Gastroesophageal sphincter (tissue), 4 donors: ENCODE results near the gene PARK7. TPM values are rescaled to one million over a fixed set of nuclear protein-coding genes. Genes with fewer than 3 reads are reported as not detected.

ENCODE experiments used
- ATAC-seq: fragments of 150-250 bp; one replicate; pipeline ENCODE4 v1.9.1; 2016; ENCODE audit warnings: mild to moderate bottlenecking, moderate library complexity
- H3K27ac ChIP-seq, 4 donors: fragments of 200-600 bp; sonication (generic) in 3 of 4; 1 replicate in 3 of 4; 2 replicates in 1 of 4; pipeline ENCODE4 v1.5.1; 2016 to 2019
- H3K27me3 ChIP-seq: fragments of 200-600 bp; sonication (generic); one replicate; pipeline ENCODE4 v1.5.1; 2019
- H3K36me3 ChIP-seq, 2 donors: fragments of 200-600 bp; sonication (generic); one replicate each; pipeline ENCODE4 v1.5.1; 2019; ENCODE audit warnings: control low read depth in 1 of 2
- H3K4me1 ChIP-seq, 3 donors: fragments of 200-600 bp; sonication (generic); 1 replicate in 2 of 3; 2 replicates in 1 of 3; pipeline ENCODE4 v1.5.1; 2016 to 2019; ENCODE audit warnings: control low read depth in 2 of 3
- H3K4me3 ChIP-seq, 2 donors: fragments of 200-600 bp; sonication (generic); one replicate each; pipeline ENCODE4 v1.5.1; 2019; ENCODE audit warnings: mild to moderate bottlenecking in 1 of 2, moderate library complexity in 1 of 2
- H3K9me3 ChIP-seq, 3 donors: fragments of 200-600 bp; sonication (generic); one replicate each; pipeline ENCODE4 v1.5.1; 2017 to 2019; ENCODE audit warnings: control low read depth in 2 of 3
- EP300 ChIP-seq: sonication (generic); formaldehyde crosslinking; IDR thresholded peaks from one replicate; pipeline ENCODE4 v1.6.1; 2017; ENCODE audit warnings: antibody characterized with exemption, mild to moderate bottlenecking
- POLR2A ChIP-seq, 2 donors: fragments of 450-650 bp; IDR thresholded peaks; one replicate each; pipeline ENCODE4 v1.6.1; 2017; ENCODE audit warnings: antibody characterized with exemption in 2 of 2, mild to moderate bottlenecking in 2 of 2, moderate library complexity in 1 of 2
- POLR2AphosphoS5 ChIP-seq: sonication (generic); formaldehyde crosslinking; IDR thresholded peaks from one replicate; pipeline ENCODE4 v1.6.1; 2017; ENCODE audit warnings: antibody characterized with exemption
- WGBS, 2 donors: methylation state at CpG; one replicate each; pipeline ENCODE4 v1.1.5; 2018; ENCODE audit warnings: low coverage in 1 of 2; 5-methylcytosine and 5-hydroxymethylcytosine counted together
- total RNA-seq, 4 donors: library from RNA; depleted of rRNA; stranded (reverse); fragments of >200 nt; gene quantifications; one replicate each; pipeline ENCODE4 v1.1.0, GENCODE V29; 2016
- TF ChIP-seq, protein P1 (sequence below), 4 experiments: fragments of 200-600 bp in 2 of 4; fragments of 450-650 bp in 2 of 4; sonication (generic) in 1 of 4; IDR thresholded peaks; one replicate each; pipeline ENCODE4 v1.5.1; 2017 to 2019; ENCODE audit warnings: antibody characterized with exemption in 4 of 4, mild to moderate bottlenecking in 2 of 4, moderate library complexity in 2 of 4

Gene PARK7
- total RNA-seq, 4 donors from 2014 or later, result 208 to 250 (median 224) TPM

DNA sequence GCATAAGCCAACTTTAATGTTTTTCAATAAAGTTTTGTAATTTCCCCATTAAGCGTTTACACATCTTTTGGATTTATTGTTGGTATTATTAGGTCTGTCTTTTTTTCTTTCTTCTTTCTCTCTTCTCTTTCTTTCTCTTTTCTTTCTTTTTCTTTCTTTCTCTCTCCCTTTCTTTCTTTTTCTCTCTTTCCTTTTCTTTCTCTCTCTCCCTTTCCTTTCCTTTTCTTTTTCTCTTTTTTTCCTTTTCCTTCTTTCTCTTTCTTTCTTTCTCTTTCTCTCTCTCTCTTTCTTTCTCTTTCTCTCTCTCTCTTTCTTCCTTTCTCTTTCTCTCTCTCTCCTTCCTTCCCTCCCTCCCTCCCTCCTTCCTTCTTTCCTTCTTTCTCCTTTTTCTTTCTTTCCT, 33.3 kb downstream of the PARK7 start:
- Histone ChIP-seq H3K36me3 (no peaks in the 10 kb centered on the region), H3K4me1 (peaks cover 0 to 2% (median 0%) of the 10 kb centered on the region in 3 donors), H3K27me3 (no peaks in the 10 kb centered on the region), H3K4me3 (no peak overlapping the region), H3K9me3 (no peaks in the 10 kb centered on the region), H3K27ac (no peak overlapping the region)
- 100% methylated on average over 1 of the region's 1 CpG; no CpG with 5 or more reads in 1 of the 2 donors for WGBS, 2 donors
- ATAC-seq, result no peak
- no peak for TF ChIP-seq POLR2AphosphoS5
- TF ChIP-seq POLR2A (IDR thresholded peaks at IDR 0.05), result no peak
- TF ChIP-seq, protein P1, sequence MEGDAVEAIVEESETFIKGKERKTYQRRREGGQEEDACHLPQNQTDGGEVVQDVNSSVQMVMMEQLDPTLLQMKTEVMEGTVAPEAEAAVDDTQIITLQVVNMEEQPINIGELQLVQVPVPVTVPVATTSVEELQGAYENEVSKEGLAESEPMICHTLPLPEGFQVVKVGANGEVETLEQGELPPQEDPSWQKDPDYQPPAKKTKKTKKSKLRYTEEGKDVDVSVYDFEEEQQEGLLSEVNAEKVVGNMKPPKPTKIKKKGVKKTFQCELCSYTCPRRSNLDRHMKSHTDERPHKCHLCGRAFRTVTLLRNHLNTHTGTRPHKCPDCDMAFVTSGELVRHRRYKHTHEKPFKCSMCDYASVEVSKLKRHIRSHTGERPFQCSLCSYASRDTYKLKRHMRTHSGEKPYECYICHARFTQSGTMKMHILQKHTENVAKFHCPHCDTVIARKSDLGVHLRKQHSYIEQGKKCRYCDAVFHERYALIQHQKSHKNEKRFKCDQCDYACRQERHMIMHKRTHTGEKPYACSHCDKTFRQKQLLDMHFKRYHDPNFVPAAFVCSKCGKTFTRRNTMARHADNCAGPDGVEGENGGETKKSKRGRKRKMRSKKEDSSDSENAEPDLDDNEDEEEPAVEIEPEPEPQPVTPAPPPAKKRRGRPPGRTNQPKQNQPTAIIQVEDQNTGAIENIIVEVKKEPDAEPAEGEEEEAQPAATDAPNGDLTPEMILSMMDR (IDR thresholded peaks at IDR 0.05), result no peak
- no peak for TF ChIP-seq EP300

DNA sequence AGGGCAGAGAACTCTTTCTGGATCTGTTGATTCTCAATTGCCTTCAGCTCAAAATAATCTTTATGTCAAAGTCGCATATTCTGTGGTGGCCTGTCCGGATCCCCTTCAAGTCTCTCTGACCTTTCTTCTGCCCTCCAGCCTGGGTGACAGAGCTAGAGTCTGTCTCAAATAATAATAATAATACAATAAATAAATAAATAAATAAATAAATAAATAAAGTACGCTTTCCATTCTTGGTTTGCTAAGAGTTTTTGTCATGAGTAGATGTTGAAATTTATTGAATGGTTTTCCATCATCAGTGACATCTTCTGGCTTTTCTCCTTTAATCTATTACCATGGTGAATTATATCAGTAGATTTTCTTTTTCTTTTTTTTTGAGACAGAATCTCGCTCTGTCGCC, 33.9 kb downstream of the PARK7 start:
- Histone ChIP-seq H3K9me3 (no peaks in the 10 kb centered on the region), H3K27me3 (no peaks in the 10 kb centered on the region), H3K4me3 (no peak overlapping the region), H3K4me1 (no peaks in the 10 kb centered on the region), H3K27ac (no peak overlapping the region), H3K36me3 (no peaks in the 10 kb centered on the region)
- ATAC-seq, result no peak
- WGBS, 2 donors, result 90 to 98% methylated on average over 3 to 5 of the region's 5 CpGs
- no peak for TF ChIP-seq POLR2A (IDR thresholded peaks at IDR 0.05)
- TF ChIP-seq POLR2AphosphoS5, result no peak
- TF ChIP-seq EP300, result no peak
- TF ChIP-seq, protein P1 (IDR thresholded peaks at IDR 0.05), result no peak

DNA sequence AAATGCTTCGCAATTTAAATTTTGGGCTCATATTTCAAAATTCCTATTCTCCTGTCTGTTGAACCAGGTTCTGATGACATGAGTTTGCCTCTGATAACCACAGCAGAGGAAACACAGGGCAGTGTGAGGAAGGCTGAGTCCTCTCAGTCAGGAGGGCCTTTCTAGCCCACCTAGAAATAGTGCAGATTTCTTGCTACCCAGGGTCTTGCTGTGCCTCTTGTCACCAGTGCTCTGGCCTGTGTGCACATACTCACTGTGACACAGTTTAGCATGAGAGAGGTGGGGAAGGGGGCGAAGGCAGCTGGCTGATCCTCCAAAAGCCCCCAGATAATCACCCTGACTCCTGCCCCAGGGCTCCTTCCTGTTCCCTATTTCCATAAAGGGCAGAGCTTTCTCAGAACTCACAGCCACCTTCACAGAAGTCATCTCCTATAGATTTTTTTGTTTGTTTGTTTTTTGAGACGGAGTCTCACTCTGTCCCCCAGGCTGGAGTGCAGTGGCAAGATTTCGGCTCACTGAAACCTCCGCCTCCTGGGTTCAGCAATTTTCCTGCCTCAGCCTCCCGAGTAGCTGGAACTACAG, 40.9 kb downstream of the PARK7 start:
- Histone ChIP-seq H3K27me3 (no peaks in the 10 kb centered on the region), H3K4me3 (no peak overlapping the region), H3K9me3 (no peaks in the 10 kb centered on the region), H3K27ac (peak overlapping the region in 3 of 4 donors; percentile 86), H3K36me3 (no peaks in the 10 kb centered on the region), H3K4me1 (peaks cover 2 to 31% (median 12%) of the 10 kb centered on the region in 3 donors)
- TF ChIP-seq, protein P1 (IDR thresholded peaks at IDR 0.05), result no peak
- TF ChIP-seq POLR2AphosphoS5 (no peak), EP300 (no peak), POLR2A (IDR thresholded peaks at IDR 0.05) (no peak)
- WGBS, 2 donors, result 100% methylated on average over 3 to 6 of the region's 6 CpGs
- ATAC-seq, result no peak

DNA sequence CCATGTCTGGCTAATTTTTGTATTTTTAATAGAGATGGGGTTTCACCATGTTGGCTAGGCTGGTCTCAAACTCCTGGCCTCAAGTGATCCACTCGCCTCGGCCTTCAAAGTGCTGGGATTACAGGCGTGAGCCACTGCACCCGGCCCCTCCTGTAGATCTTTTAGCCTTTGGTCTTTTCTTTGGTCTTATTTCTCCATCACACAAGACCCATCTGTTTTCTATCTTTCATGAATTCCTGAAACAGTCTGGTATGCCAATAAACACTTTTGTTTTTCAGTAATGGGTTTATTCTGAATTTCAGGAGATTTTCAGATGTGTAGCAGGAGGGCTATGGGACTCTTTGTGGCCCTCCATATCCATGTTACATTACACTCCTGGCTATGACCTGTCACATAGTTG, 41.4 kb downstream of the PARK7 start:
- H3K27ac ChIP-seq, result peak overlapping the region in 3 of 4 donors; percentile 86
- no peak for ATAC-seq
- H3K36me3 ChIP-seq, result no peaks in the 10 kb centered on the region
- no peaks in the 10 kb centered on the region for H3K9me3 ChIP-seq
- no peak overlapping the region for H3K4me3 ChIP-seq
- H3K27me3 ChIP-seq, result no peaks in the 10 kb centered on the region
- peaks cover 2 to 36% (median 12%) of the 10 kb centered on the region in 3 donors for H3K4me1 ChIP-seq
- WGBS, 2 donors, result 87% methylated on average over 4 of the region's 4 CpGs; no CpG with 5 or more reads in 1 of the 2 donors
- TF ChIP-seq, protein P1 (IDR thresholded peaks at IDR 0.05), result no peak
- TF ChIP-seq EP300 (no peak), POLR2A (IDR thresholded peaks at IDR 0.05) (no peak), POLR2AphosphoS5 (peak; percentile 13)

DNA sequence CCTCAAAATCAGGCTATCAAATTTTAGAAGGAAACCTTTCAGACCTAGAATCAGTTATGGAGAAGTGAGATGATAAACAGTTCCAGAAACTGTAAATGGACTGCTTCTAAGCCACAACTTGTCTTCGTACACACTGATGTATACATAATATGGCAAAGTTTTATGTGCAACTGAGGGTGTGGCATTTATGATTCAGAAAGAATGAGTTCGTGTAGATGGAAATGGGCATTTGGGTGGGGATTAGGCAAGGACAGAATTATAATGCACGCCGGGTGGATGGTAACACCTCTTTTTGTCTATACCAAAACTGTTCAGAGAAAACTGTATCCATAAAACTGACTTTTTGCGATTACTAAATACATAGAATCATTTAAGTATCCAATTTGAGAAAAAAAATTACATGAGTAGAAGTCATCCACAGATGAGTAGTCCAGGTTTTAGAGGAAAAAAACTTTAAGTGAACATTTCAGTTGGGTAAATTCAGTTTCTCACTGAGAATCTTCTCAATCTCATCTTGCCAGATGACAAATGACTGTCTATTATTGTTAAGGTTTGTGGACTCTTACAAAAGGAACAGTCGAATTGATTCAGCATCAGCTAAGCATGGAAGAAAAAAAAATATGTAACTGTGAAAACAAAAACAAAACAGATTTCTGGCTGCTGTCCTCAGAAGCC, 42.1 kb downstream of the PARK7 start:
- H3K4me3 ChIP-seq, result no peak overlapping the region
- no peak for TF ChIP-seq POLR2A (IDR thresholded peaks at IDR 0.05)
- no peak for ATAC-seq
- 87 to 98% methylated on average over 6 of the region's 6 CpGs for WGBS, 2 donors
- H3K27ac ChIP-seq, result peak overlapping the region; percentile 43 to 86 (median 86)
- H3K27me3 ChIP-seq, result no peaks in the 10 kb centered on the region
- H3K9me3 ChIP-seq, result no peaks in the 10 kb centered on the region
- peaks cover 2 to 42% (median 12%) of the 10 kb centered on the region in 3 donors for H3K4me1 ChIP-seq
- H3K36me3 ChIP-seq, result peaks cover 0 to 6% of the 10 kb centered on the region in 2 donors
